Testis (tissue), 2 donors: ENCODE data around the gene PLEKHS1.

ENCODE experiments used
- POLR2A ChIP-seq: fragments of 450-650 bp; IDR thresholded peaks from one replicate; pipeline ENCODE4 v1.6.1; 2017; ENCODE audit warnings: antibody characterized with exemption, mild to moderate bottlenecking, moderate library complexity
- TF ChIP-seq, protein P1 (sequence below), 3 experiments: fragments of 450-650 bp in 2 of 3; fragments of 200-600 bp in 1 of 3; sonication (generic) in 1 of 3; IDR thresholded peaks; one replicate each; pipeline ENCODE4 v1.5.1; 2016 to 2019; ENCODE audit warnings: antibody characterized with exemption in 3 of 3, mild to moderate bottlenecking in 2 of 3, moderate library complexity in 1 of 3

DNA sequence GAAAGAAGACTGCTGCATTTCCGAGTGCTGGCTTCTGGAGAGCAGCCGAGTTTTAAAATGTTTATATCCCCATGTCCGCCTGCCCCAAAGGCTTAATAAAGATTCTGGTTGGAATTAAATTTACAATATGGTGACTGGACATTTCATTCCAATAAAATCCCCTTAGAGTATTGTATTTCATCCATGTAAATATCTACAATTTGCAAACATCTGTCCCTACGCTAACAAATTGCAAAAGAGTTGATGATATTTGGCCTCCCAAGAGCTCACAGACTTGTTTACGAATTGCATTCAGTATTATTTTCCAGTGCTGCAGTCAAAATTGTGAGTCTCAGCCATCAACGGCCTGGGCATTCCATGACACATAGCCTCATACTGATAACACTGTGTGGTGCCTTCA, 50.1 kb downstream of the PLEKHS1 start:
- TF ChIP-seq, protein P1, sequence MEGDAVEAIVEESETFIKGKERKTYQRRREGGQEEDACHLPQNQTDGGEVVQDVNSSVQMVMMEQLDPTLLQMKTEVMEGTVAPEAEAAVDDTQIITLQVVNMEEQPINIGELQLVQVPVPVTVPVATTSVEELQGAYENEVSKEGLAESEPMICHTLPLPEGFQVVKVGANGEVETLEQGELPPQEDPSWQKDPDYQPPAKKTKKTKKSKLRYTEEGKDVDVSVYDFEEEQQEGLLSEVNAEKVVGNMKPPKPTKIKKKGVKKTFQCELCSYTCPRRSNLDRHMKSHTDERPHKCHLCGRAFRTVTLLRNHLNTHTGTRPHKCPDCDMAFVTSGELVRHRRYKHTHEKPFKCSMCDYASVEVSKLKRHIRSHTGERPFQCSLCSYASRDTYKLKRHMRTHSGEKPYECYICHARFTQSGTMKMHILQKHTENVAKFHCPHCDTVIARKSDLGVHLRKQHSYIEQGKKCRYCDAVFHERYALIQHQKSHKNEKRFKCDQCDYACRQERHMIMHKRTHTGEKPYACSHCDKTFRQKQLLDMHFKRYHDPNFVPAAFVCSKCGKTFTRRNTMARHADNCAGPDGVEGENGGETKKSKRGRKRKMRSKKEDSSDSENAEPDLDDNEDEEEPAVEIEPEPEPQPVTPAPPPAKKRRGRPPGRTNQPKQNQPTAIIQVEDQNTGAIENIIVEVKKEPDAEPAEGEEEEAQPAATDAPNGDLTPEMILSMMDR (IDR thresholded peaks at IDR 0.05) = no peak
- no peak for TF ChIP-seq POLR2A
